Keratinocyte (primary cell): ENCODE results near the gene ANKMY1.

Source experiments
- CTCF ChIP-seq, 3 experiments: IDR thresholded peaks in 1 of 3; conservative IDR thresholded peaks in 1 of 3; optimal IDR thresholded peaks in 1 of 3; 2 replicates in 2 of 3; 3 replicates in 1 of 3; pipeline versions ENCODE3 to v1.5.1; 2011; ENCODE audit warnings: low read length in 3 of 3, mild to moderate bottlenecking in 3 of 3, moderate library complexity in 2 of 3, control low read depth in 1 of 3, inconsistent platforms in 1 of 3; ENCODE audit not compliant: insufficient read depth in 2 of 3; ENCODE audit errors: extremely low read depth in 1 of 3
- EZH2 ChIP-seq: IDR thresholded peaks from one replicate; pipeline ENCODE4 v1.6.1; 2012; ENCODE audit warnings: inconsistent platforms, mild to moderate bottlenecking, low read length, moderate library complexity

- TF ChIP-seq CTCF (optimal IDR thresholded peaks at IDR 0.05 in 1 of 3, IDR thresholded peaks at IDR 0.05 in 1 of 3, conservative IDR thresholded peaks at IDR 0.05 in 1 of 3; ENCODE audit: extremely low read depth in 1 of 3, insufficient read depth in 2 of 3, low read length in 3 of 3) = no peak
- no peak for TF ChIP-seq EZH2
Measured at GRCh38 chr2:240451791-240452461, 105.9 kb downstream of the ANKMY1 start.
